ENCODE data around the gene NFKBIB. TPM values are rescaled to one million over a fixed set of nuclear protein-coding genes. Genes with fewer than 3 reads are reported as not detected.

Gene NFKBIB
- total RNA-seq, 1 donor from 2014 or later, result 23.1 TPM

GRCh38 chr19:38911388-38912001 lies 11.7 kb downstream of the NFKBIB start:
- DNase-seq, result no peak
- H3K36me3 ChIP-seq, result peaks cover 28% of the 10 kb centered on the region
- TF ChIP-seq, protein P1, sequence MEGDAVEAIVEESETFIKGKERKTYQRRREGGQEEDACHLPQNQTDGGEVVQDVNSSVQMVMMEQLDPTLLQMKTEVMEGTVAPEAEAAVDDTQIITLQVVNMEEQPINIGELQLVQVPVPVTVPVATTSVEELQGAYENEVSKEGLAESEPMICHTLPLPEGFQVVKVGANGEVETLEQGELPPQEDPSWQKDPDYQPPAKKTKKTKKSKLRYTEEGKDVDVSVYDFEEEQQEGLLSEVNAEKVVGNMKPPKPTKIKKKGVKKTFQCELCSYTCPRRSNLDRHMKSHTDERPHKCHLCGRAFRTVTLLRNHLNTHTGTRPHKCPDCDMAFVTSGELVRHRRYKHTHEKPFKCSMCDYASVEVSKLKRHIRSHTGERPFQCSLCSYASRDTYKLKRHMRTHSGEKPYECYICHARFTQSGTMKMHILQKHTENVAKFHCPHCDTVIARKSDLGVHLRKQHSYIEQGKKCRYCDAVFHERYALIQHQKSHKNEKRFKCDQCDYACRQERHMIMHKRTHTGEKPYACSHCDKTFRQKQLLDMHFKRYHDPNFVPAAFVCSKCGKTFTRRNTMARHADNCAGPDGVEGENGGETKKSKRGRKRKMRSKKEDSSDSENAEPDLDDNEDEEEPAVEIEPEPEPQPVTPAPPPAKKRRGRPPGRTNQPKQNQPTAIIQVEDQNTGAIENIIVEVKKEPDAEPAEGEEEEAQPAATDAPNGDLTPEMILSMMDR (IDR thresholded peaks at IDR 0.05), result no peak
- H3K4me3 ChIP-seq, result no peak overlapping the region
- H3K27me3 ChIP-seq (ENCODE audit: low read depth), result peaks cover 13% of the 10 kb centered on the region
- H3K9me3 ChIP-seq, result no peaks in the 10 kb centered on the region
- peak in 1 of 2 donors; percentile 7 for ATAC-seq
- no peak overlapping the region for H3K27ac ChIP-seq
- intact Hi-C loops (cut with DNase I), result no loop called here
- H3K4me1 ChIP-seq, result no peaks in the 10 kb centered on the region

GRCh38 chr19:38912600-38913514 lies 13.1 kb downstream of the NFKBIB start:
- Histone ChIP-seq H3K9me3 (no peaks in the 10 kb centered on the region), H3K4me1 (no peaks in the 10 kb centered on the region), H3K27me3 (ENCODE audit: low read depth) (peaks cover 13% of the 10 kb centered on the region), H3K27ac (no peak overlapping the region), H3K4me3 (no peak overlapping the region), H3K36me3 (peaks cover 16% of the 10 kb centered on the region)
- TF ChIP-seq, protein P1 (IDR thresholded peaks at IDR 0.05), result no peak
- intact Hi-C loops (cut with DNase I), result no loop called here
- ATAC-seq (peak in 1 of 2 donors; percentile 28), DNase-seq (no peak)

DNA sequence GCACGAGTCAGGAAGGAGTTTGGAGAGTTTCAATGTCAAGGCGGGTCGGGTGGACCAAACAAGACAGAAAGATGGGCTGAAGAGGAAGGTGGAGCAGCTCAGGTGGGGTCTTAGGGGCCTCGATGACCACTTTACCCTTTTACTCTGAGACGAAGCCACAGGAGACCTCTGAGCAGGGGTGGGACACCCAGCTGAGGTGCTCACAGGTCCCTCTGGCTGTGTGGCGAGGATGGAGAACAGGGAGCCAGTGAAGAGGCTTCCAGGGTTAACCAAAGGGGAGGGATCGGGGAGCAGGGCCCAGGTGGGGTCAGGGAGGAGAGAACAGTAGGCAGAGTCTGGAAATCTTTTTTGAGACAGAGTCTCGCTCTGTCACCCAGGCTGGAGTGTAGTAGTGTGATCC lies 14.2 kb downstream of the NFKBIB start:
- peak; percentile 17 for DNase-seq
- H3K36me3 ChIP-seq, result peaks cover 6% of the 10 kb centered on the region
- no peak overlapping the region for H3K4me3 ChIP-seq
- TF ChIP-seq, protein P1 (IDR thresholded peaks at IDR 0.05), result no peak
- H3K27ac ChIP-seq, result no peak overlapping the region
- no peak for ATAC-seq
- peaks cover 13% of the 10 kb centered on the region for H3K27me3 ChIP-seq (ENCODE audit: low read depth)
- no peaks in the 10 kb centered on the region for H3K9me3 ChIP-seq
- intact Hi-C loops (cut with DNase I), result no loop called here
- no peaks in the 10 kb centered on the region for H3K4me1 ChIP-seq

DNA sequence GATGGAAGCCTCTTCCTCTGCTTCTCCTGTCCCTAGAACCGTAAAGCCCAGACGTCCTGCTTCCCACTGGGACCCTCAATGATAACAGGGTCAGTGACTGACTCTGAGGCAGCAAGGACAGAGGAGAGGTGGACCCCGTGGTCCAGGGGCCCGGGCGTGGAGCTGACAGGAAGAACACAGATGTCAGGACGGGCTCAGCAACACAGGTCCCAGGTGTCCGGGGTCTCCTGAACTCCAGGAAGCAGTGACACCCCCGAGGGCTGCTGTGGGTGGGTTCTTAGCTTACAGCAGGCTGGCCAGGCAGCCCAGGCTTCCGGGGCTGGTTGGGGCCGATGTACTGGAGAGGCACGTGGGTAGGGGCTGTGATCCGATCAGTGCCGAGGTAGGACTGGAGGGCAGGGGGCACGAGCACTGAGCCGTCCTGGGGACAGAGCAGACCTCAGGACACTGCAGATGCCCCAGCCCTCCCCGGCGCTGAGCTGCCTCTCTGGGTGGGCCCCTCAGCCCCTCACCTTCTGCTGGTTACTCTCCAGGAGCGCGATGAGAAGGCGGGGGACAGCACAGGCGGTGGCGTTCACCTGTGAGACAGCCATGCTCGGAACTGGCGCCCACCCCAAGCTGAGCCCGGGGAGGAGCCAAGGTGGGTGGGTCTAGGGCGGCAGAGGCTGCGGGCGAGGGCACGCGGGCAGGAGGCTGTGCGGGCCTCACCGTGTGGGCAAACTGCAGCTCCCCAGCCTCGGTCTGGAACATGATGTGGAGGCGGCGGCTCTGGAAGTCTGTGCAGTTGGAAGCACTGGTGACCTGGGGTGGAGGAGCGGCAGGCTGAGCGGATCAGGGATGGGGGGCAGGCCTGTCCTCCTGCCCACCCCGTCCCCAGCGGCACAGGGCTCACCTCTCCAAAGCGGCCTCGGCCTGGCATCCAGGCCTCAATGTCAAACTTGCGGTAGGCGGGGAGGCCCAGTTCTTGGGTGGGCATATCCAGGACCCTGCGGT lies 15.9 kb downstream of the NFKBIB start:
- no peaks in the 10 kb centered on the region for H3K9me3 ChIP-seq
- no peaks in the 10 kb centered on the region for H3K4me1 ChIP-seq
- DNase-seq, result peak; percentile 34
- H3K27me3 ChIP-seq (ENCODE audit: low read depth), result peaks cover 13% of the 10 kb centered on the region
- TF ChIP-seq, protein P1 (IDR thresholded peaks at IDR 0.05), result no peak
- no peak overlapping the region for H3K27ac ChIP-seq
- no peak for ATAC-seq
- no peak overlapping the region for H3K4me3 ChIP-seq
- no peaks in the 10 kb centered on the region for H3K36me3 ChIP-seq
- intact Hi-C loops (cut with DNase I), result no loop called here

DNA sequence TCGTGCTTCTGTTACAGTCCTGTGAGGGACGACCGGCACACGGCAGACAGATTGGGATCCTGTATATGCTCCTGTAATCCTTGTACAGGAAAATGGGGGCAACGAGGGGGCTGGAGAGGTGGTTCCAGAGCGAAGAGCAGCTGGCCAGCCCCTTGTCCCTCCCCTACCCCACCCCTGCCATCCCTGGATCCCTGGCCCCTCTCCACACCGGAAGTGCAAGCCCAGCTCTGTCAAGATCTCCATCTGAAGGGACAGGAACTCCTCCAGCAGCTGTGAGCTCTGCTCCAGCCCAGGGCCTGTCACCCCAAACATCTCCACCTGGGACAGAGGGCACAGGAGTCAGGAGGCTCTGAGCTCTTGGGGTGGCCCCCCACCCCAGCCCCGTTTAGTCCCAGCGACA lies 17.7 kb downstream of the NFKBIB start:
- Histone ChIP-seq H3K4me1 (no peaks in the 10 kb centered on the region), H3K4me3 (no peak overlapping the region), H3K27me3 (ENCODE audit: low read depth) (no peaks in the 10 kb centered on the region), H3K36me3 (peaks cover 12% of the 10 kb centered on the region), H3K9me3 (no peaks in the 10 kb centered on the region), H3K27ac (no peak overlapping the region)
- TF ChIP-seq, protein P1 (IDR thresholded peaks at IDR 0.05), result no peak
- DNase-seq (no peak), ATAC-seq (no peak)
- intact Hi-C loops (cut with DNase I), result no loop called here

Data from lower lobe of right lung (tissue), 2 donors.